Gastrocnemius medialis (tissue), 4 donors: Measurements from ENCODE around the gene SLC9A5.
A peak's percentile ranks its signal among the peaks of the same experiment; 100 is the strongest.

Source experiments
- POLR2A ChIP-seq, 2 donors: fragments of 450-650 bp; IDR thresholded peaks; one replicate each; pipeline ENCODE4 v1.6.1; 2017; ENCODE audit warnings: antibody characterized with exemption in 2 of 2, mild to moderate bottlenecking in 2 of 2, moderate library complexity in 2 of 2
- TF ChIP-seq, protein P1 (sequence below), 5 experiments: fragments of 450-650 bp in 3 of 5; fragments of 200-600 bp in 2 of 5; sonication (generic) in 2 of 5; IDR thresholded peaks in 4 of 5; conservative IDR thresholded peaks in 1 of 5; 1 replicate in 4 of 5; 2 replicates in 1 of 5; pipeline ENCODE4 v1.5.1; 2016 to 2019; ENCODE audit warnings: antibody characterized with exemption in 5 of 5, mild to moderate bottlenecking in 3 of 5, moderate library complexity in 3 of 5

GRCh38 chr16:67246756-67247191 lies 2.0 kb upstream of the SLC9A5 start:
- TF ChIP-seq, protein P1, sequence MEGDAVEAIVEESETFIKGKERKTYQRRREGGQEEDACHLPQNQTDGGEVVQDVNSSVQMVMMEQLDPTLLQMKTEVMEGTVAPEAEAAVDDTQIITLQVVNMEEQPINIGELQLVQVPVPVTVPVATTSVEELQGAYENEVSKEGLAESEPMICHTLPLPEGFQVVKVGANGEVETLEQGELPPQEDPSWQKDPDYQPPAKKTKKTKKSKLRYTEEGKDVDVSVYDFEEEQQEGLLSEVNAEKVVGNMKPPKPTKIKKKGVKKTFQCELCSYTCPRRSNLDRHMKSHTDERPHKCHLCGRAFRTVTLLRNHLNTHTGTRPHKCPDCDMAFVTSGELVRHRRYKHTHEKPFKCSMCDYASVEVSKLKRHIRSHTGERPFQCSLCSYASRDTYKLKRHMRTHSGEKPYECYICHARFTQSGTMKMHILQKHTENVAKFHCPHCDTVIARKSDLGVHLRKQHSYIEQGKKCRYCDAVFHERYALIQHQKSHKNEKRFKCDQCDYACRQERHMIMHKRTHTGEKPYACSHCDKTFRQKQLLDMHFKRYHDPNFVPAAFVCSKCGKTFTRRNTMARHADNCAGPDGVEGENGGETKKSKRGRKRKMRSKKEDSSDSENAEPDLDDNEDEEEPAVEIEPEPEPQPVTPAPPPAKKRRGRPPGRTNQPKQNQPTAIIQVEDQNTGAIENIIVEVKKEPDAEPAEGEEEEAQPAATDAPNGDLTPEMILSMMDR (IDR thresholded peaks at IDR 0.05 in 4 of 5, conservative IDR thresholded peaks at IDR 0.05 in 1 of 5), result peak in 2 of 5 experiments; percentile 10 to 25
- no peak for TF ChIP-seq POLR2A (IDR thresholded peaks at IDR 0.05)
